CD4-positive, alpha-beta T cell treated with Interleukin-15 for 1 hour (primary cell): Measurements from ENCODE around the gene MLXIP.
"Not testable (repeated sequence)": the region's sequence is repeated elsewhere in the genome, so short reads cannot be mapped to it uniquely, and the experiment has no call there.

Source experiments
- DNase-seq: peaks from one replicate; pipeline ENCODE4 v3.0.0-alpha.2; 2020

MLXIP gene

GRCh38 chr12:122078141-122079032 lies at the start of gene MLXIP:
Gene MLXIP, plus strand, starts transcription at chr12:122078756. Its CDS starts 98 bp downstream, at chr12:122078854.
- DNase-seq, result peak; percentile 91

DNA sequence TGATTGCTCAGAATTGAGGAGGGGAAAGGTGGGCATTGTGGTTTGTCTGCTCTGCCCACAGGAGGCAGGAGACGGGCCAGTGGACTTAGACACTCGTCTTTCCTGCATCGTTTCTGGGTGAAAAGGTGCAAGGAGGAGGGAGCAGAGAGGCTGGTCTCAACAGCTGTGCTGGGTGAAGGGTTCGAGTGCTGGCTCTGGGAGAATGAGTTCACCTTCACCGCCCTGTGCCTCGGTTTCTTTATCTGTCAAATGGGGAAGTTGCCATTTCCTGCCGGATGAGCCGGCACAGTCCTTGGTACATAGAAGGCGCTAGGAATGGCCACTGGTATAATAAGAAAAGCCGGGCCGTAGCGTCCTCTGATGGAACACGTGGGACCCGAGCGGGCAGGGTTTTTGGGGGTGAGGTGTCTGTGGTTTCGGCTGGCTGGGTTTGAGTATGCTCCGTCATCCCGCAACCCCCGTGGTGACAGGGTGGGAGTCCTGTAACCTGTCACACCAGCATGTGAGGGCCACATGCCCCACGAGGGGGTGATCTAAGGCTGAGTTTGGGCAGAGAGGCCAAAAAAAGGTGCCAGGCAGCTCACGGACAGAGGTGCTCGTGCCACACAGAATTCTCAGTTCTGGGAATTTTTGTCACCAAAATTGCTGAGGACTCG lies 49.5 kb upstream of the MLXIP start:
- DNase-seq, result peak; percentile 45

- DNase-seq, result no peak
Measured at GRCh38 chr12:122029620-122030423, 48.7 kb upstream of the MLXIP start.

- no peak for DNase-seq
Measured at GRCh38 chr12:122030424-122031035, 48.0 kb upstream of the MLXIP start.

DNA sequence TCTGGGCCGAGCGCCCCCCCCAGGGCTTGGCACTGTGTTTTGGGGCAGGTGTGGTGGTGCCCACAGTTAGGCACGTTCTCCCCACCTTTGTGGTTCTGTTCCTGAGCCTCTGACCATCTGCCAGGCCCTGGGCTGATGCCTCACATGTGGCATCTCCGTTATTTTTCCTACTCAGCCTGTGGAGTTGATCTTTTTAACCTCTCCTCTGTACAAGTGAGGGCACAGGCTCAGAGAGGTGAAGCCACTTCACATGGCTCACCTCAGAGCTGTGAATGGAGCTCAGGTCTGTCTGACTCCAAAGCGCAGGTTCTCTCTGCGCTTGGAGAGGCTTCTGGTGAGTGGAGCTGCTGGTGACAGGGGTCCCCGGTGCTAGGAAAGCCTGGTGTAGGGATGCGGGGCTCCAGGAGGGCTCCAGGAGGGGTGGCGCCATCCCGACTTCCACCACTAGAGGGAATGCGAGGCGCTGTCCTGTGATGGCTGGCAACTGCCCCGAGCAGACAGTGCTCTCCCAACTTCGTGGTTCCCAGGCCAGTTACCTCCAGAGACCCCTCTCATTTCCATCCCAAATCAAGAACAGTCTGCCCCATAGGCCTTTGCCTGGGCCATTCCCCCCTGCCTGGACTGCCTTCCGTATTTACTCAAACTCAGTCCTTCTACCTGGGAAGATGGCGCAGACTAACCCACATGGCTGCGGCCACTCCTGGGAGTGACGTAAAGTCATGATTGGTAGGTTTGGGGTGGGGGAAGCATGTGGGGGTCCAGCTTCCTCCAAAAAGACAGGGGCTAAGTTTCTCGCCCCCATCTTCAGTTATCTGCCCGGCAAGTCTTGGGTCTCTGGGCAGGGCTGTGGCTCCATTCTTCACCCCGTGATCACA lies 47.0 kb upstream of the MLXIP start:
- DNase-seq, result no peak

DNA sequence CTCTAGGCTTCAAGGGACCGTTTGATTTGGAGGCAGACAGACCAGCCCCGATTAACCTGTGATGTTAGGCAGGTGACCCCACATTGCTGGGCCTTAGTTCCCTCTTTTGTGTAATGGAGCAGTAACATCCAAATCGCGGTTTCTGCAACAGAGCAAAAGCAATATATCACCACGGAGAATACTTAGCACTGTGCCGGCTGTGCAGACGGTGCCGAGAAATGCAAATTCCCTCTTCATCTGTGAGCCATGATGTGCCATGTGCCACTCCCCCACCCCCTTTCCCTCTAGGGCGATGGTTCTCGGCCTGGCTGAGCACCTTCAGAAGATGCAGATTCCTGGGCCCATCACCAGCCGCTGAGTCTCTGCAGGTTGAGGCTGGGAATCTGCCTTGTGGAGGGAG lies 46.0 kb upstream of the MLXIP start:
- no peak for DNase-seq

DNA sequence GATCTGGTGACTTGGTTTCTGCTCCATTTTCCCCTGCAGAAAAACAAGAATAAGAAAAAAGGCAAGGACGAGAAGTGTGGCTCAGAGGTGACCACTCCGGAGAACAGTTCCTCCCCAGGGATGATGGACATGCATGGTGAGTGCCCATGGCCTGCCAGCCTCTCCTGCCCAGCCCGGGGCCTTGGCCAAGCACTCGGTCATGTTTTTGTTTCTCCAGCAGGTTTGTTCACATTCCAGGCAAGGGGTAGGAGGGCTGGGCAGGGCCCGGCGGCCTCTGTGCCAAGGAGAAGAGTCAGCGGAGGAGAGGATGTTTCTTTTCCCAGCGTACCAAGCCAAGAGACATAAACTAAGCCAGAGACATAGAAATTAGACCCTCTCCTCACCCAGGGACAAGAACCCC lies 43.3 kb upstream of the MLXIP start:
- DNase-seq, result no peak

- no peak for DNase-seq
Measured at GRCh38 chr12:122036153-122036552, 42.4 kb upstream of the MLXIP start.

DNA sequence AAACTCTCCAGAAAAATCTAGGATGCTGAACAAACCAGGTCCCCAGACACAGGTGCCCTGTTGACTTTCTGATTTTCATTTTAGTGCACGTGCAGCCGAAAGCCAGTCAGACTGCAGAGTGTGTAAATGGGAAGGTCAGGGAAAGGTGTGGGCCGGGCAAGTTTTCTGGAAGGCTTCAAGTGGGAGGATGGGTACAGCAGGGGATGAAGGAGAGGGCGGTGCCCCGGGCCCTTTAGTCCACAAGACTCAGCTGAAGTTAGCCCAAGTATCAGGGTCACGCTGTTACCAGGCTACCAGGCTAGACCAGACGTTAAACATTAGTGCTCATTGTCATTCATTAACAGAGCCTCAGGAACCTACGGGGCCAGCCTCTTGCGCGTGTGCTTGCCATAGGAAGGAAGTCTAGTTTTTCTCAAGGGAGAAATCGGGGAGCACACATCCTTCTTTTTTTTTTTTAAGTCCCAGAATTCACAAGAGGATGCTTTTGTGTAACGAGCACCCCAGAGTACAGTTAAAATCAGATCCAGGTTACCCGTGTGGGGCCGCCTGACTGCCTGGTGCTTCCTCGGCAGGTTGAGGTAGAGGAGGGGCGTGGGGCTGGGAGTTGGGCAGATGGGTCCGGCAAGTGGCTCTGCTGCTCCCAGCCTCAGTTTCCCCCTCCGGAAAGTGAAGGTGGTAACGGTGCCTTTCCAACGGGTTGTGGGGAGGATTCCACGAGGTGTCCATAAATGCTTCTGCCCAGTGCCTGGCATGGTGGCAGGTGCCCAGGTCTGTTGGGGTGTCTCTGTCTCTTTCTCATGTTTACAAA lies 37.8 kb upstream of the MLXIP start:
- DNase-seq, result no peak

- not testable (repeated sequence) for DNase-seq
Measured at GRCh38 chr12:122041458-122041857, 37.1 kb upstream of the MLXIP start.

DNA sequence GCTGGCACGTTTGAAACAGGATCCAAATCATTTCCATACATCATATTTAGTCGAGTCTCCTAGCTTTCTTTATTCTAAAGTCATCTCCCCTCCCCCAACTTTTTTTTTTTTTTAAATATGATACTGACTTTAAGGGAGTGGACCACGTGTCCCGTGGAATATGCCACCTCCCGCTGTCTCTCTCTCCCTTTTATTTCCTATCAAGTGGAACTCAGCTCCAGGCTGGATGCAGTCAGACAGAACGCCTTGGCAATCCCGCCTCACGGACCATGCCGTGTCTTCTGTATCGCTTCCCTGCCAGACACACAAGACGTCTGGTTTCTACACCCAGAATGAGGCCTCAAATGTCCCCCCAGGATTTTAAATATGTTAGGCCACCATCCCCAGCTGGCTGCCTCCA lies 35.6 kb upstream of the MLXIP start:
- no peak for DNase-seq

- no peak for DNase-seq
Measured at GRCh38 chr12:122043476-122043875, 35.1 kb upstream of the MLXIP start.

DNA sequence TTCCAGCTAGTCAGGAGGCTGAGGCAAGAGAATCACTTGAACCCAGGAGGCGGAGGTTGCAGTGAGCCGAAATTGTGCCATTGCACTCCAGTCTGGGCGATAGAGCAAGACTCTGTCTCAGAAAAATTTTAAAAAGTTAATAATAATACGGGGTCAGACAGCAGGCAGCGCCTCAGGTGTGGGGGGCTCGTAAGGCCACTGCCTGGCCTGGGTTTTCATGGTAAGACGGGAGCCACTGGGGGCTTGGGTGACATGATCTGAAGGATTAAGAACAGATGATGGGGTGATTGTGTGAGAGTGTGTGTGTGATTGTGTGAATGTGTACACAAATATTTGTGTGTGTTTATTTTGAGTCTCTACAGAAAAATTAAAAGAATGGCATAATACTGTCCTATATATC lies 33.3 kb upstream of the MLXIP start:
- DNase-seq, result no peak

DNA sequence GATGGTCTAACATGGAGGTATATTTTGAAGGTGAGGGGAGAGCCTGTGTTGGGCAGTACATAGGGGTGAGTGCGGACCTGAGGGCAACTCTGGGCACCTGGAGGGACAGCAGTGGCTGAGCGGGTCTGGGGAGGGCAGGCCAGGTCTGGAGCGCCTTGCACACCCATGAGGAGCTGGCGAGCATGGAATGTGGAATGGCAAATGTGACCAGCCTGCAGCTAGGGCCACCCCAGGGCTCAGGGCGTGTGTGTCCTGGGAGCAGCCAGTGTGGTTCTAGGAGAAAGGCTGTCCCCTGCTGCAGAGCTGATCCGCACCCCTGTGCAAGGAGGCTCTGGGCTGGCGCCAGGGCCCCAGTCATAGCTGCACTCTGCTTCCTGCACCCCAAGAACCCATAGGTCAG lies 32.4 kb upstream of the MLXIP start:
- no peak for DNase-seq

GRCh38 chr12:122048151-122048550 lies 30.4 kb upstream of the MLXIP start:
- no peak for DNase-seq

- DNase-seq, result no peak
Measured at GRCh38 chr12:122049827-122050226, 28.7 kb upstream of the MLXIP start.

DNA sequence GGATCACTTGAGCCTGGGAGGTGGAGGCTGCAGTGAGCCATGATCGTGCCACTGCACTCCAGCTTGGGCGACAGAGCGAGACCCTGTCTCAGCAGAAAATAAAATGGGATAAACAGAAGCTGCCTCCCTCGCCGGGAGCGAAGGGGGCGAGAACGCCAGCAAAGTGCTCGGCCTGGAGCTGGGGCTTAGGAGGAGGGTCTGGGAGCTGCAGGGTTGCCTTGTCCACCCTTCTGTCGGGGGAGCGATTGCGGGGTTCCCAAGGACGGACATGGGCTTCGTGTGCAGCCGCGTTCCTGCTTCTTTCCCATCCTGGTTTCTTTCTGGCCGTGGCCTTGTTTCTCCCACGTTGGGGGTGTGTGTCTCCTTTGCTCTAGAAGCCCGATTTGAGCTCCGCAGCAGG lies 27.9 kb upstream of the MLXIP start:
- DNase-seq, result no peak

- no peak for DNase-seq
Measured at GRCh38 chr12:122051231-122051876, 27.2 kb upstream of the MLXIP start.

DNA sequence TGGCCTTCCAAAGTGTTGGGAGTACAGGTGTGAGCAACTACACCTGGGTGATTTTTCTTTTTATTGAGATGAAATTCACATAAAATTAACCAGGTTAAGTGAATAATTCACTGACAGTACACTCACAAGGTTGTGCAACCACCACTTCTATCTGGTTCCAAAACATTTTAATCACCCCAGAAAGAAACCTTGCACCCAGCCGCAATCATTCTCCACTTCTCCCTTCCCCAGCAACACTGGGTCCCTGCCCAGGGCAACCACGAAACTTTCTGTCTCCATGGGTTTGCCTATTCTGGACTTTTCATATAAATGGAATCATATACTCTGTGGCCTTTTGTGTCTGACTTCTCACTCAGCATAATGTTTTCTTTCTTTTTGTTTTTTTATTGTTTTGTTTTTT lies 26.3 kb upstream of the MLXIP start:
- DNase-seq, result no peak

- DNase-seq, result no peak
Measured at GRCh38 chr12:122054842-122055520, 23.6 kb upstream of the MLXIP start.
